RWPE2 (cell line): ENCODE measurements around the gene FBRS.

Source experiments
- ATAC-seq: fragments of 200-7000 bp; cut with Tn5 transposase; 3 replicates; pipeline ENCODE4 v1.9.1; 2021; ENCODE audit warnings: low read depth
- DNase-seq: peaks from one replicate; pipeline ENCODE4 v3.0.0-alpha.2; 2020; ENCODE audit warnings: low spot score
- H3K27ac ChIP-seq: fragments of 450-650 bp; 2 replicates; pipeline ENCODE4 v1.5.1; 2017; ENCODE audit warnings: mild to moderate bottlenecking; ENCODE audit not compliant: poor library complexity, severe bottlenecking
- H3K27me3 ChIP-seq: fragments of 250-450 bp; sonication (Bioruptor Pico); 2 replicates; pipeline ENCODE4 v1.5.1; 2021; ENCODE audit warnings: mild to moderate bottlenecking, moderate library complexity; ENCODE audit not compliant: insufficient read depth, poor library complexity, severe bottlenecking
- H3K36me3 ChIP-seq: fragments of 250-450 bp; sonication (Bioruptor Pico); 2 replicates; pipeline ENCODE4 v1.5.1; 2020; ENCODE audit warnings: low read depth, mild to moderate bottlenecking, moderate library complexity
- H3K4me1 ChIP-seq: fragments of 250-450 bp; sonication (Bioruptor Pico); 2 replicates; pipeline ENCODE4 v1.5.1; 2021; ENCODE audit warnings: mild to moderate bottlenecking, moderate library complexity; ENCODE audit not compliant: insufficient read depth, poor library complexity, severe bottlenecking
- H3K4me3 ChIP-seq: fragments of 250-450 bp; sonication (Bioruptor Pico); 2 replicates; pipeline ENCODE4 v1.5.1; 2021; ENCODE audit warnings: mild to moderate bottlenecking, moderate library complexity; ENCODE audit not compliant: severe bottlenecking
- H3K9me3 ChIP-seq: fragments of 250-450 bp; sonication (Bioruptor Pico); 2 replicates; pipeline ENCODE4 v1.5.1; 2021; ENCODE audit warnings: mild to moderate bottlenecking, moderate library complexity; ENCODE audit not compliant: severe bottlenecking
- CTCF ChIP-seq: fragments of 450-650 bp; IDR thresholded peaks from one replicate; pipeline ENCODE4 v1.5.1; 2017; ENCODE audit warnings: mild to moderate bottlenecking, moderate library complexity; ENCODE audit not compliant: poor library complexity, severe bottlenecking

FBRS gene

GRCh38 chr16:30645727-30646126 lies 12.5 kb upstream of the FBRS start:
- TF ChIP-seq CTCF: no peak

GRCh38 chr16:30647274-30647571 lies 11.0 kb upstream of the FBRS start:
- Histone ChIP-seq H3K9me3 (no peaks in the 10 kb centered on the region), H3K27me3 (no peaks in the 10 kb centered on the region), H3K27ac (no peak overlapping the region), H3K4me1 (peaks cover 6% of the 10 kb centered on the region), H3K4me3 (no peak overlapping the region), H3K36me3 (no peaks in the 10 kb centered on the region; the same call in 1 of the 2 replicates)
- ATAC-seq: no peak
- TF ChIP-seq CTCF: no peak
- no peak for DNase-seq

More at GRCh38 chr16:30645727-30646126, 12.5 kb upstream of the FBRS start:
- H3K27ac ChIP-seq: no peak overlapping the region
- peaks cover 6% of the 10 kb centered on the region for H3K4me1 ChIP-seq
- H3K4me3 ChIP-seq: no peak overlapping the region
- ATAC-seq (no peak), DNase-seq (no peak)
- H3K36me3 ChIP-seq: no peaks in the 10 kb centered on the region
- no peaks in the 10 kb centered on the region for H3K27me3 ChIP-seq
- H3K9me3 ChIP-seq: no peaks in the 10 kb centered on the region

GRCh38 chr16:30649725-30650368 lies 8.4 kb upstream of the FBRS start:
- peaks cover 6% of the 10 kb centered on the region for H3K4me1 ChIP-seq
- peak overlapping the region; percentile 62 for H3K27ac ChIP-seq
- no peaks in the 10 kb centered on the region for H3K9me3 ChIP-seq
- peaks cover 12% of the 10 kb centered on the region for H3K36me3 ChIP-seq
- H3K4me3 ChIP-seq: peak overlapping the region; percentile 83
- no peak for DNase-seq
- H3K27me3 ChIP-seq: no peaks in the 10 kb centered on the region
- ATAC-seq: no peak
- TF ChIP-seq CTCF: no peak

GRCh38 chr16:30650369-30651123 lies 7.7 kb upstream of the FBRS start, which contains the start of gene PRR14:
Gene PRR14 (plus strand): TSS chr16:30650960. CDS start chr16:30651646, 686 bp downstream.
- DNase-seq (peak; percentile 99), ATAC-seq (peak; percentile 90)
- Histone ChIP-seq H3K9me3 (no peaks in the 10 kb centered on the region), H3K4me3 (peak within 1 kb of the TSS; percentile 83), H3K36me3 (peaks cover 19% of the 10 kb centered on the region), H3K4me1 (peaks cover 6% of the 10 kb centered on the region), H3K27me3 (no peaks in the 10 kb centered on the region), H3K27ac (peak within 1 kb of the TSS; percentile 62)
- no peak for TF ChIP-seq CTCF
